Neural progenitor cell (in vitro differentiated cells): Measurements from ENCODE around the gene TMEM108. TPM values are rescaled to one million over a fixed set of nuclear protein-coding genes. Genes with fewer than 3 reads are reported as not detected.

Source experiments
- DNase-seq: peaks from one replicate; pipeline ENCODE4 v3.0.0-alpha.2; 2016; ENCODE audit warnings: low spot score
- H2AFZ ChIP-seq: fragments of 200-600 bp; sonication (generic); replicated peaks from 2 replicates; pipeline ENCODE4 v1.6.1; 2016; ENCODE audit warnings: antibody characterized with exemption
- H3F3A ChIP-seq: fragments of 200-600 bp; sonication (generic); 2 replicates; pipeline ENCODE4 v1.6.1; 2016; ENCODE audit warnings: antibody characterized with exemption, low read depth
- H3K27ac ChIP-seq: fragments of 200-600 bp; sonication (generic); 2 replicates; pipeline ENCODE4 v1.5.1; 2016; ENCODE audit warnings: mild to moderate bottlenecking
- H3K27me3 ChIP-seq: fragments of 200-600 bp; sonication (generic); 2 replicates; pipeline ENCODE4 v1.6.1; 2016; ENCODE audit warnings: mild to moderate bottlenecking, moderate library complexity
- H3K36me3 ChIP-seq: fragments of 200-600 bp; sonication (generic); 2 replicates; pipeline ENCODE4 v1.5.1; 2016
- H3K4me1 ChIP-seq: fragments of 200-600 bp; sonication (generic); 2 replicates; pipeline ENCODE4 v1.6.1; 2016; ENCODE audit warnings: mixed run types
- H3K4me2 ChIP-seq: fragments of 200-600 bp; sonication (generic); 2 replicates; pipeline ENCODE4 v1.6.1; 2016
- H3K4me3 ChIP-seq: fragments of 200-600 bp; sonication (generic); 2 replicates; pipeline ENCODE4 v1.5.1; 2016
- H3K79me2 ChIP-seq: fragments of 200-600 bp; sonication (generic); 2 replicates; pipeline ENCODE4 v1.6.1; 2016; ENCODE audit warnings: low read depth
- H3K9ac ChIP-seq: fragments of 200-600 bp; sonication (generic); 2 replicates; pipeline ENCODE4 v1.6.1; 2016
- H3K9me3 ChIP-seq: fragments of 200-600 bp; sonication (generic); 2 replicates; pipeline ENCODE4 v1.5.1; 2016; ENCODE audit warnings: low read depth
- H4K20me1 ChIP-seq: fragments of 200-600 bp; sonication (generic); 2 replicates; pipeline ENCODE4 v1.6.1; 2016; ENCODE audit warnings: low read depth
- H3K27ac Mint-ChIP-seq: 3 replicates; pipeline ENCODE4 v1.8.0; 2021; ENCODE audit warnings: mixed read lengths
- H3K27me3 Mint-ChIP-seq: 2 replicates; pipeline ENCODE4 v1.8.0; 2022; ENCODE audit warnings: low read depth, mild to moderate bottlenecking, inconsistent platforms, moderate library complexity, mixed read lengths; ENCODE audit not compliant: insufficient read depth
- H3K36me3 Mint-ChIP-seq: 3 replicates; pipeline ENCODE4 v1.8.0; 2021; ENCODE audit warnings: mixed read lengths
- H3K4me1 Mint-ChIP-seq: 3 replicates; pipeline ENCODE4 v1.8.0; 2021; ENCODE audit warnings: mixed read lengths
- H3K4me3 Mint-ChIP-seq: 3 replicates; pipeline ENCODE4 v1.8.0; 2021; ENCODE audit warnings: mild to moderate bottlenecking, moderate library complexity, mixed read lengths
- H3K9me3 Mint-ChIP-seq: 3 replicates; pipeline ENCODE4 v1.8.0; 2020; ENCODE audit warnings: mixed read lengths
- CTCF ChIP-seq: fragments of 200-600 bp; sonication (generic); IDR thresholded peaks from 2 replicates; pipeline ENCODE4 v1.5.1; 2017; ENCODE audit warnings: antibody characterized with exemption, mild to moderate bottlenecking
- EZH2 ChIP-seq: fragments of 200-600 bp; sonication (generic); IDR thresholded peaks from 2 replicates; pipeline ENCODE4 v1.6.1; 2017; ENCODE audit warnings: antibody characterized with exemption, mild to moderate bottlenecking, moderate library complexity
- EZH2phosphoT487 ChIP-seq: fragments of 200-600 bp; sonication (generic); IDR thresholded peaks from 2 replicates; pipeline ENCODE4 v1.6.1; 2017; ENCODE audit warnings: antibody characterized with exemption
- total RNA-seq: library from RNA; depleted of rRNA; stranded (reverse); fragments of >200 nt; gene quantifications from 2 replicates; pipeline ENCODE4 v1.2.3, GENCODE V29; 2015; ENCODE audit warnings: low replicate concordance

Gene TMEM108
- total RNA-seq, 1 donor from 2014 or later: 4.8 TPM

DNA sequence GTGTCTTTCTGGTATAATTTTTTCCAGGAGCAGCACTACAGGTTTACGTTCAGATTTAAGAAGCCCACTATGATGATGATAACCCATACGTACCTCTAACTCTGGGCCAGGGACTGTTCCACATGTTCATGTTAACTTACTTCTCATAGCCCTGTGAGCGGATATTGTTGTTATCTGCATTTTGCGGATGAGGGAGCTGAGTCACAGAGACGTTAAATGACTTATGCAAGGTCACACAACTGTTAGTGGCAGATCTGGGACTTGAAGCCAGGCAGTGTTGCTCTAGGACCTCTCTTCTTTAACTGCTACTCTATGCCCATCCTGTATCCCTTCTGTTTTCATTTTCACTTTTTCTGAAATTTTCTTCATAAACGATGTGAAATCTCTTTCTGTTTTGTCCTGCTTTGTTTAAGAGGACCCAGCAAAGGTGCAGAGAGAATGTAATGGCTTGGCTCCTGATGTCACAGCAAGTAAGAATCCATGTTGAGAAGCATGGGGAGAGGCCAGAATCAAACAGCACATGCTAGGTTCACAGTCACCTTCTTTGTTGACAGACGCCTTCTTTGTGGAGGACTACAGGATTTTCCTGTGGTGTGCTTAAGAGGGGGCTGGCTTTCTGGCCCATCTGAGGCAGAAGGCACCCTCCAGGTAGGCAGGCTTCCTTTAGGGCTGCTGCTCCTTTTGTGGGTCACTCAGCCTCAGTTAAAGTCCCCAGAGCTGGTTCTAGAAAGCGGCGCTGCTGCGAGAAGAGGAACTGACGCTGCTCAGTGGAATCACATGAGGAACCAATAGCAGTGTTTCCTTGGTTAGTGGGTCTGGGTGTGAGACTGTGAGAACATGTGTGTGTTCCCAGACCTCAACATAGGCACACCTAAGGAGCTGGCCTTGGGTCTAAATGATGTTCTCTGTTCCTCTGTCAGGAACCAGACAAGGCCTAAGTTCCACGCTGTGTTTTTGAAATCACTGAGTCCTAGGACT lies 121.6 kb downstream of the TMEM108 start:
- no peak overlapping the region for H3K4me3 Mint-ChIP-seq
- Histone ChIP-seq H2AFZ (no peak overlapping the region), H3K4me1 (peaks cover 13% of the 10 kb centered on the region), H3K79me2 (no peaks in the 10 kb centered on the region), H3K4me2 (no peak overlapping the region), H3K9ac (no peak overlapping the region), H3K9me3 (no peaks in the 10 kb centered on the region), H3K4me3 (no peak overlapping the region), H3F3A (no peaks in the 10 kb centered on the region), H3K27ac (no peak overlapping the region), H3K27me3 (no peaks in the 10 kb centered on the region), H4K20me1 (no peaks in the 10 kb centered on the region), H3K36me3 (no peaks in the 10 kb centered on the region)
- no peak overlapping the region for H3K27ac Mint-ChIP-seq
- peaks cover 2% of the 10 kb centered on the region for H3K4me1 Mint-ChIP-seq
- H3K9me3 Mint-ChIP-seq: no peaks in the 10 kb centered on the region
- peaks cover 2% of the 10 kb centered on the region for H3K27me3 Mint-ChIP-seq
- DNase-seq: no peak
- H3K36me3 Mint-ChIP-seq: no peaks in the 10 kb centered on the region
- TF ChIP-seq CTCF: no peak
- TF ChIP-seq EZH2: no peak
- no peak for TF ChIP-seq EZH2phosphoT487

DNA sequence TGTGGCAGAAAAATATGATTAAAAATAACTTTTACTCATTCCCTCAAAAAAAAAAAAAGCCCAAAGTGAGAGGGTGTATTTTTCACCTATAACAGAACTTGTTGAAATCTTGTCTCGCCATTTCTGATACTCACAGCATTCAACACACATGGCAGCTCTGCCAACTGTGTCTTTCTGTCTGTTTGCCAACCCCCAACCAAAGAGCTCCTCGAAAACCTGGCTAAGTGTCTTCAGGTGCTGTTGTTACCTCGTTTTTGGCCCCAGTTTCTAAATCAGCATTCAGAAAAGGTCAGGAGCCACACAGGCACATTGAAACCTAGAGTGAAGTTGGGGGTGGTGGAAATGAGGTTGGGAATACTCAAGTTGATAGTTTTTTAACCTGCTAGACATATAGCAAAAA lies 123.5 kb downstream of the TMEM108 start:
- Histone ChIP-seq H3K4me2 (no peak overlapping the region), H3K27ac (no peak overlapping the region), H3K4me3 (no peak overlapping the region), H2AFZ (no peak overlapping the region), H3K9me3 (no peaks in the 10 kb centered on the region), H3K4me1 (peaks cover 19% of the 10 kb centered on the region), H3K27me3 (no peaks in the 10 kb centered on the region), H3K79me2 (no peaks in the 10 kb centered on the region), H3K9ac (no peak overlapping the region), H3K36me3 (no peaks in the 10 kb centered on the region), H3F3A (no peaks in the 10 kb centered on the region), H4K20me1 (no peaks in the 10 kb centered on the region)
- peaks cover 2% of the 10 kb centered on the region for H3K27me3 Mint-ChIP-seq
- no peak for DNase-seq
- no peaks in the 10 kb centered on the region for H3K9me3 Mint-ChIP-seq
- H3K4me3 Mint-ChIP-seq: no peak overlapping the region
- H3K36me3 Mint-ChIP-seq: no peaks in the 10 kb centered on the region
- peaks cover 2% of the 10 kb centered on the region for H3K4me1 Mint-ChIP-seq
- no peak for TF ChIP-seq EZH2phosphoT487
- no peak for TF ChIP-seq CTCF
- no peak for TF ChIP-seq EZH2
- H3K27ac Mint-ChIP-seq: no peak overlapping the region

- no peak for DNase-seq
- Histone ChIP-seq H3K4me2 (no peak overlapping the region), H2AFZ (no peak overlapping the region), H3K4me3 (no peak overlapping the region), H3K9me3 (no peaks in the 10 kb centered on the region), H3K36me3 (no peaks in the 10 kb centered on the region), H3K27ac (no peak overlapping the region), H3F3A (no peaks in the 10 kb centered on the region), H3K4me1 (peaks cover 19% of the 10 kb centered on the region), H3K27me3 (no peaks in the 10 kb centered on the region), H4K20me1 (no peaks in the 10 kb centered on the region), H3K9ac (no peak overlapping the region), H3K79me2 (no peaks in the 10 kb centered on the region)
- TF ChIP-seq EZH2 (no peak), EZH2phosphoT487 (no peak), CTCF (no peak)
- Mint-ChIP-seq H3K27me3 (peaks cover 2% of the 10 kb centered on the region), H3K36me3 (no peaks in the 10 kb centered on the region), H3K27ac (no peak overlapping the region), H3K4me3 (no peak overlapping the region), H3K9me3 (no peaks in the 10 kb centered on the region), H3K4me1 (peaks cover 2% of the 10 kb centered on the region)
These were observed 124.1 kb downstream of the TMEM108 start for GRCh38 chr3:133162265-133162664.
